GM19452 (cell line): Measurements from ENCODE around the gene EPYC.

ENCODE experiments used
- ATAC-seq: cut with Tn5 transposase; IDR thresholded peaks from one replicate; pipeline ENCODE4 v1.9.1; 2021; ENCODE audit not compliant: unreplicated experiment

The EPYC gene, protein sequence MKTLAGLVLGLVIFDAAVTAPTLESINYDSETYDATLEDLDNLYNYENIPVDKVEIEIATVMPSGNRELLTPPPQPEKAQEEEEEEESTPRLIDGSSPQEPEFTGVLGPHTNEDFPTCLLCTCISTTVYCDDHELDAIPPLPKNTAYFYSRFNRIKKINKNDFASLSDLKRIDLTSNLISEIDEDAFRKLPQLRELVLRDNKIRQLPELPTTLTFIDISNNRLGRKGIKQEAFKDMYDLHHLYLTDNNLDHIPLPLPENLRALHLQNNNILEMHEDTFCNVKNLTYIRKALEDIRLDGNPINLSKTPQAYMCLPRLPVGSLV

GRCh38 chr12:91004872-91005271, at the start of gene EPYC:
TSS of gene EPYC (minus strand) at chr12:91004972. CDS start at chr12:91002565, 2,407 bp downstream.
- ATAC-seq, result no peak

GRCh38 chr12:91053951-91054715, 49.4 kb upstream of the EPYC start:
- ATAC-seq, result no peak

DNA sequence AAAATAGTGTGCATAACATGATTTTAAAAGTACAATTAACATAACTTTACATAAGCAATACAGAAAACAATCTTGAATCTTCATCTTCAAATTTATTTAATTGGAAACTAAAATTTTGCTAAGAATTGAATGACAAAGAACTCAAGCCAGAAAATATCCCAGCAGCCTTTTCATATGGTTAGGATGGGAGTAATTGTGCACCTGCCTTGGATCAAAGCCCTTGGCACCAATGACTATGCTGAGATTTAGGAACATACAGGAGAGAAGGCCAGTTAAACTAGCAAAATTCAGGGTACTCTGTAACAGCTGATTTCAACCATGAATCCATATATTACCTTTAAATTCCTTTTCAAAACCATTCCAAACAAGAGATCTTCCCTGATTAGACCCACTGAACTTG, 47.3 kb upstream of the EPYC start:
- no peak for ATAC-seq

- no peak for ATAC-seq
Measured at GRCh38 chr12:91044586-91044985, 39.8 kb upstream of the EPYC start.

DNA sequence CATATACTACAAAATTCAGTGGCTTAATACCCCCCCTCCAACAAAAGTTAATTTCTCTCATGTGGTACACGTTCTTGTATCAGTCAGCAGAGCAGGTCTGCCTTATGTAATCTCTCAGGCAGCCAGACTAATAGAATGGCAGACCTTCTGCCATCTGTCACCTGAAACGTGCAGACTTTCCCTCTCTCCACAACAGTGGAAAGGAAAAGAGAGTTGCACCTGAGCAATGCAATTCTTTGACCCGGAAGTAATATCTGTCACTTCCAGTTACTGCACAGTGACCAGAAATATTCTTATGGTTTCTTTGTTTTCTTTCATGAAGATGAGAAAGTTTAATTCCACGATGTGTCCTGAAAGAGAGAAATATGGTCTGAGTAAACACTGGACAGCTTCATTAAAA, 38.6 kb upstream of the EPYC start:
- no peak for ATAC-seq

GRCh38 chr12:91040096-91040755, 35.5 kb upstream of the EPYC start:
- no peak for ATAC-seq

DNA sequence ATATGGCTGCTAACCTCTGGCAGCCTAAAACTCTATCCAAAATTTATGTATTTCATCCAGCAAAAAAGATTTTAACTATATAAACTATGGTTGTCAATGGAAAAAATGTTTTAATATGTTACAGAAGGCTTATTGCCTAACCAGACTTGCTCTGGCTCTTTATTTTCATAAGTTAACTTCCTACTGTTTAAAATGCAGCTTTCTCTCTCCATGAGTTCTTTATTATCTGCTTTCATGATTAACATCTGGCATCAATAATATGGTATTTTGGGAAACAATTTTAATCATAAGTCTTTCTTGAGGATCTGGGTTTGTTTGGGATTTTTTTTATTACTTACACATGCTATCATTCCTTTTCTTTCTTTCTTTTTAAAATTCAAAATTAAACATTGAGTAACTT, 32.5 kb upstream of the EPYC start:
- no peak for ATAC-seq

DNA sequence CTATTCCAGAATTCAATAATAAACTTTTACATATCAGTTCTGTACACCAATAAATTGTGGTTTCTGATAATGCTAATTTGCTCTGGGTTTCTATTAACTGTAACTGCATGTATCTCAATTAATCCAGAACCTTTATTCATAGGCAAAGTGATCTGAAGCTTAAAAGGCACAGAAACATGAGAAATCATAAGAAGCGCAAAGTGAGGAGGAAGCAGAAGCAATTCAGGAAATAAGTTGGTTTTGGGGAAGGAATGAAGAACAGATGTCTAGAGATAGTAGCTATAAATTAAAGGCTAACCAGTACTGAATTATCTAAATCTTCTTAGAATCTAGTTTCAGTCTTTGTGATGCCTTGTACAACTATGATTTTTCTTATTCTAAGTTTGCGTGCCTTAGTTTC, 28.5 kb upstream of the EPYC start:
- no peak for ATAC-seq

GRCh38 chr12:91023326-91024004, 18.7 kb upstream of the EPYC start:
- ATAC-seq, result peak; percentile 72

DNA sequence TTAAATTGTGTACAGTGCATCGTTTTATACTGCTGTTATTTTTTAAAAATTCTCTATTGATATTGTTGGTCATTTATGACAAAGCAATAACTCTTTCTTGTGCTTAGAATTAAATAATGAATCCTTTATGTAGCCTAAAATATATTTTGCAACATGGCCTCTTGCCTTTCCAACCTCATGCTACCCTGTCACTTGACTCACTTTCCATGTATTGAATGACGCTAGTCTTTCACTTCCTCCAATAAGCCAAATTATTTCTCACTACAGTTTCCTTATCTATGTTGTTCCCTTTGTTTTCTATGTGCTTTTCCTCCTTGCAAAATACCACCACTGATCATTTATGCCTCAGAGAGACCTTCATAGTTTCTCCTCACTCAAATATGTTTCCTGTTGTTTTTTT, 16.3 kb upstream of the EPYC start:
- ATAC-seq, result no peak

GRCh38 chr12:91019455-91019854, 14.7 kb upstream of the EPYC start:
- no peak for ATAC-seq

GRCh38 chr12:91017511-91018263, 12.9 kb upstream of the EPYC start:
- no peak for ATAC-seq

DNA sequence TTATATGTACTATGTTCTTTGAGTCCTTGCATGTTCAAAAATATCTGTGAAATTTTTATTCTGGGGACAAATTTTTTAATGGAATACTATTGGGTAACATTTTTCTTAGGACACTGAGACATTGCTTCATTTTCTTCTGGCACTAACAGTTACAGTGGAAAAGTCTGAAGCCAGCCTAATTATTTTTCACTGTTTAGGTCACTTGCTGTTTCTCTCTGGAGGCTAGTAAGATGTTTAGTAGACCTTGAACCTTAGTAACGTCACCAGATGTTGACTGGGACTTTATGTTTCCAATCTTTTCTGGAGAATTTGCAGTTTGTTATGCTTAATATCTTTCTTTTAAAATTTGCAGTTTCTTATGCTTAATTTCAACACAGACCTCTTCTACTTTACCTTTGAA, 12.3 kb upstream of the EPYC start:
- no peak for ATAC-seq

DNA sequence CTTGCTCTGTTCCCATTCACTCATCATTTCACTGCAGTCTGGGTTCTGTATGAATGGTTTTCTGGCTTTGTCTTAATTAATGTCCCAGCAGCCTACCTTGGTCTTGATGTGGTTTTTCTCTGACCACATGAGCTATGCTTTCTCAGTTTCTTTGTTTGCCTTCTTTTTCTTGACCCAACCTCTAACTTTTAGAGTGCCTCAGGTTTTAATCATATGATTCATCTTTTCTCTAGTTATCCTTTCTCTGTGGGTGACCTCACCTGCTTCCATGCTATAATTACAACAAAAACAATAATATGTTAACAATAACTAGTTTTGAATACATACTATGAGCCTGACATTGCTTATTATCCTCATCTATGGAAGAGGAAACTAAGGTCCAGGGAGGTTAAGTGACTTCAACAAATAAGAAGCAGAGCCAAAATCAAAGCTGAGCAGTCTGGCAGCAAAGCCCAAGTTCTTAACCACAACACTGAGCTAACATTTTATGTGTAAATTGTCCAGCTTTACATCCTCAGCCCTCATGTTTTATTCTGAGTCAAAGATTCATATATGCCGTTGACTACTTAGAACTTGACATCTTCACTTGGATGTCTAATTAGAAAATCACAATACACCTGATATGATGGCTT, 4.7 kb upstream of the EPYC start:
- ATAC-seq, result peak; percentile 82

DNA sequence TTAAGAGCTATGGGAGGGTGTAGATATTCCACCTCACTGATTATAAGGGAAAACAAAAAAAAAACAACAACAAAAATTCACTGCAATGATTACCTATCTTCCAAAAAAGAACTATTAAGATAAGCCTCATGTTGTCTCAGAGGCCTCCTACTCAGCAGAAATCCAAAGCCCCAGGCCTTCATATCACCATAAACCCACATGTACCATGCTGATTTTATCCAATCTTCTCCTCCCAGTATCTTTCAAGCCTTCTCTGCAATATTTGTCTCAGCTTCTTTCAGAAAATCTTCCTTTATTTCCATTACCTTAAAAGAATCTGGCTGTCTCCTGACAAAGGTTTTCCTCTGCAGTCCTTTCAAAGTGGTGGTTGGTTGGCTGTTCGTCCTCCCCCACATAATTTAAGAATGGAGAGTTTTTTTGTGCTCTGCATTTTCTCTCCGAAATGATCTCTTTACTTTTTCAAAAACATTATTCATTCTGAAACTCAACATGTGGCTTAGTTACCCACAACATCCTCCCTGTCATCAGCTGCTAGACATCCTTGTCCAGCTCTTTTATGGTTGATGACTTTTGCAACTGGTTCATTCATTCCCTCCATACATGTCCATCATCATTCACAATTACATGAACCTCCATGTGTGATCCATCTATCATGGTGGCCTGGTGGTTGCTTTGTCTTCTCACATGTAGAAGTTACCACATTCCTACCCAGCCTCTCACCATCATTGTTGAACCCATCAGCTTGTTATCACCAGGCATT, 2.9 kb upstream of the EPYC start:
- ATAC-seq, result peak; percentile 79

DNA sequence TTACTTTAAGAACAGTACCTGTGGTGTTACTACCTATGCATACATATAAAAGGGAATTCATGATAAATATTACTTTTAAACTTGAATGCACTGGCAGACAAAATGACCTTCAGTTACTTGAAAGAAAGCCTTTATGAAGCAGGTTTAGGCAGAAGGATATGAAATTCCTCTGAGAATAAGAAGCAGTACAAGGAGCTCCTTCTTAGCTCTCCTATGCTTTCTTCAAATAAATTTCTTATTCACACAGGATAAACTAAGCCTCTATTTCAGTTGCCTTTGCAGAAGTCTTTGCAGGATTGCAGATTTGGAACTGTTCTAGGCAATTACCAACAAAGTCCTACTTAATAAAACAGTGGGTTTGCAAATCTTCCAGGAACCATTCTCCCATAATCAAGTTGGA, 1.0 kb downstream of the EPYC start:
- ATAC-seq, result no peak

- ATAC-seq, result no peak
Measured at GRCh38 chr12:91001306-91001705, 3.5 kb downstream of the EPYC start.

GRCh38 chr12:90999966-91000365, 4.8 kb downstream of the EPYC start:
- no peak for ATAC-seq

- ATAC-seq, result no peak
Measured at GRCh38 chr12:90999527-90999926, 5.2 kb downstream of the EPYC start.

- no peak for ATAC-seq
Measured at GRCh38 chr12:90995010-90995409, 9.8 kb downstream of the EPYC start.
